HuH-7.5 (cell line): Measurements from ENCODE around the gene ZNF835.
A peak's percentile ranks its signal among the peaks of the same experiment; 100 is the strongest.

Experiments used
- DNase-seq: peaks from one replicate; pipeline ENCODE4 v3.0.0; 2011; ENCODE audit warnings: low spot score

ZNF835 gene

GRCh38 chr19:56663931-56664500 is 7.5 kb downstream of the ZNF835 start:
- DNase-seq: no peak

DNA sequence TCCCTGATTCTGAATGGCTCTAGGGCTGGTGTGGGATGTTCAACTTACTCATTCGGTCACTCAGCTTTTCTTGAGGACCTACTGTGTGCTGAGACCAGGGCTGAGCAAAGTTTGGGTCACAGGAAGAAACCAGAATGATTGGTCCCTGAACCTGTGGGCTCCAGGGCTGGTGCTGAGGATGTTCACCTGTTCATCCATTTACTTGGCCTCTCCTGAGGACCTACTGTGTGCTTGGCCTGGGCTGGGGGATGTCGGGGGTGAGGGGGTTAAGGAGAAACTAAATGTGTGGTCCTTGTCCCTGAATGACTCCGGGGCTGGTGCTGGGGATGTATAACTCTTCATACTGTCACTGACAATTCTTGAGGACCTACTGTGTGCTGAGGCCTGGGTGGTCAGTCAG is 10.3 kb downstream of the ZNF835 start:
- DNase-seq: no peak

DNA sequence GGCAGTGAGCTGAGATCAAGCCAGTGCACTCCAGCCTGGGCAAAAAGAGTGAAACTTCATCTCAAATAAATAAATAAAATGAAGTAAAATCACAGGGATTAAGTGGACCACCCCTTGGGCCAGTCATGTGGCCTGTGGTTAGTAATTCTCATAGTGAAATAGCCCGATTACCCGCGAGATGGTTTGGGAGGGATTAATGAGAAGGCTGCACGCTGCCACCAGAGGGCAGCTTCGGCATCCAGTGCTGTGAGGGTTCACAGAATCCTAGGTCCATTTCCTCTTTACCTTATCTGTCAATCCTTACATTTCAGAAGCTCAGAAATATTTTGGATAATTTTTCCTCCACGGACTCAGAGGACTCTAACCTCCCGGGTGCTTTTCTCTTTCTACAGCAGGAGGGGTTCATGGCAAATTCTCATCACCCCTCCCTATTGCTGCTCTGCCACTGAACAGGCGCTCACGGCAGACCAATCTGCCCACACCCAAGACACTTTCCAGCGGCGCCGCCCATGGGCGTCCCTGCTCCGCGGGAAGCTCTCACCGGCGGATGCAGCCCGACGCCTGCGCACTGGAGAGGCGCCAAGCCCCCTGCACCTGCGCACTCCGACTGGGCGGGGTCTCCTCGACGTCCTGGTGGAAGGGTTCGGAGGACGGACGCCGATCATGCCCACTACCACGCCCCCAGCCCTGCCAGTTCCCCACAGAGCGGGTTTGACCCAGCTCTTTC is 11.0 kb downstream of the ZNF835 start:
- DNase-seq: peak; percentile 44

DNA sequence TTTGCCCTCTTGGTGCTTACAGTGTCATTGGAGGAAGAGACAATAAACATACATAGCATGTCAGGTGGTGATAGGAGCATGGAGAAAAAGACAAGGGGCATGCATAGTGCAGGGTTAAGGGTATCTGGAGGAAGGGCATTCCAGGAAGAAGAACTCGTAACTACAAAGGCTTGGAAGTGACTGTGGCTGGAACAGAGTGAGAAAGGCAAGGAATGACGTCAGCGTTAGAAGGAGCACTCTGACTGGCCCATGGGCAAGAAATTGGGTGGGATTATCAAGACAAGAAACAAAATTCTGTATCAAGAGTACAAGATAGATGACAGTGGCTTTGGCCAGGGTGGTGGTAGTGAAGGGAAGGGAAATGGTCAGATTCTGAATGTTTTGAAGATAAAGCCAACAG is 17.4 kb downstream of the ZNF835 start:
- DNase-seq: no peak

GRCh38 chr19:56643460-56643955 is 28.0 kb downstream of the ZNF835 start:
- no peak for DNase-seq

GRCh38 chr19:56642711-56643459 is 28.7 kb downstream of the ZNF835 start, which contains the start of gene SMIM17:
SMIM17 (plus strand) TSS chr19:56643159; CDS start chr19:56645668, 2,509 bp downstream.
- no peak for DNase-seq

- DNase-seq: no peak
Observed at GRCh38 chr19:56639217-56639616, 32.3 kb downstream of the ZNF835 start.

DNA sequence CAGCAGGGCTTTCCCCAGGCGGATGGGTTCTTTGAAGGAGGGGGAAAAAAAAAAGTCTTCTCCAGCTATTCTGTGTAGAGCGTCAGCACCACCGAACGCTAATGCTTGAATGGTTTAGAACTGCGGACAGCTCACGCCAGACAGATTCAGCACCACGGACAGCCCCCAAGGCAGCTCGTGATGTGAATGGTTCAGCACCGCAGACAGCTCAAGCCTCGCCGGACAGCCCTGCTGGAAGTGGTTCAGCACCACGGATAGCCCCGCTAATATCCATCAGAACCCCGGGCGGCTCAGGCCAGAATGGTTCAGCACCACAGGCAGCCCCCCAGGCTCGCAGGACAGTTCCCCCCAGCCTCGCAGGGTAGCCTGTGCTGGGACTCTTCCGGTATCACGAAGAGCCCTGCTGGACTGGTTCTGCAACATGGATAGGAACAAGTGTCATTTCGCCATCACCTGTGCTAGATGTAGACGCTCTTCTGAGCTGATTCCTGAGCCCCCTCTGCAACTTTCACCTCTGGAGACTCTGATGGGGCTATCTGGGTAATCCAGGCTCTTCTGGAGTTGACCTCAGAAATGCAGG is 33.5 kb downstream of the ZNF835 start:
- DNase-seq: peak; percentile 87

DNA sequence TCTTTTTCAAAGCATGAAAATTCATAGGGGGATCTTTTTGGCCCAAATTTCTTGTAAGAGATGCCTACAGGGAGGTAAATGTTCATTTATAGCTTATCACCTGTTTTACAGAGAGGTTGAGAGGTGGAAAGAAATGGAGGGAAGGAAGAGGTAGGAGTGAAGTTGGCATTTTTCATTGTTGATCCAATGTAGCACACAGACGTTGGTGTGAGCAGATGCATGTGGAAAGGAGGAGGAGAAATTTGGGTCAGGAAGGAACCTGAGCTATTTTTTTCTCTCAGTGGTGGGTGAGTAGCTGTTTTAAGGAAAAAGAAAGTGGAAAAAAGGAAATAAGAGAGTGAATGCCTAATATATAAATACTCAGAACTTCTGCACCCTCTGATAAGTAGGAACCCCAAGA is 38.5 kb downstream of the ZNF835 start:
- DNase-seq: no peak

GRCh38 chr19:56625708-56626107 is 45.8 kb downstream of the ZNF835 start:
- DNase-seq: no peak

DNA sequence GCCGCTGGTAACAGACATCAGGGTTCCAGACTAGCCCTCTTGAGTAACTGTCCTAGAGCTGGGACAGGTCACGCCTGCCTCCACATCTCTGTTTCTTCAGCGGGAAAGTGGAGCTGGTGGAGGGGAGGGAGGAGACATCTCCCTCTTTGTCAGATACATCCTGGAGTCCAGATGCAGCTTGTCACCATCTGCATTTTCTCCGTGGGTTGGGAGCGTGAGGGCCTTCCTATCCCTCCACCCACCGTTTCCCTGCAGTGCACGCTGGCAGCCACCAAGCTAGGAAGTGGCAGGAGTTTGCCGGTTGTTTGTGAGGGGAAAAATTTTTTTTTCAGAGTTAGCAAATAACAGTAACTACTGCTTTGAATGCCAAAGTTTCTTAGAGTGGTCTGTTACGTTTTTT is 48.6 kb downstream of the ZNF835 start:
- no peak for DNase-seq

- no peak for DNase-seq
Observed at GRCh38 chr19:56622374-56622773, 49.2 kb downstream of the ZNF835 start.

DNA sequence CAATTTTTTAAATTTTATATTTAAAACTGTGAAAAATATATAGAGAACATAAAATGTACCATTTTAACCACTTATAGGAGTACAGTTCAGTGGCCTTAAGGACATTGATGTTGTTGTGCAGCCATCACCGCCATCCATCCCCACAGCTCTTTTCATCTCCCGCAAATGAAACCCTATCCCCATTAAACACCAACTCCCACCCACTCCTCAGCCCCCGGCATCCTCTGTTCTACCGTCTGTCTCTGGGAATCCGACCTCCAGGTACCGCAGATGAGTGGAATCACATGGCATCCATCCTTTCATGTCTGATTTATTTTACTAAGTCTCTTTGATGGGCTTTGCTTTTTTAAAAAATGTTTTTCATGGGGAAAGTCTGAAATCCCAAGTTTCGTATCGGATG is 52.4 kb downstream of the ZNF835 start:
- no peak for DNase-seq

DNA sequence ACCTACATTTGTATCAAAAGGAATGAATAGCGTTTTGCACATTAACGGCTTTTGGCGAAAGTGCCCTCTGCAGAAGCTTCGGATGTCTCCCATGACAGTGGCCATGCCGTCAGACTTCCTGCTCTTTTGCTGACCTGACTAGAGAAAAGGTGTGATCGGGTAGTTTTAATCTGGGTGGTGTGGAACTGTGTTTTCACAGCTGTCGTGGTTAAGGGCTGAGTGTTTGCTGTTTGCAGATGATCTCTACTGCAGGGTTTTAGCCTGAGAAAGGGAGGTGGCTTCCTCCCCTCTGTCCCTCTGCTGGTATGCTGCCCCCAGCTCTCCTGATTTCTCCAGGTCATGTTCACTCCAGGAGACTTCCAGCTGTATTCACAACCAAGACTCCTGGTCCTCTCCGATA is 54.0 kb downstream of the ZNF835 start:
- DNase-seq: no peak

DNA sequence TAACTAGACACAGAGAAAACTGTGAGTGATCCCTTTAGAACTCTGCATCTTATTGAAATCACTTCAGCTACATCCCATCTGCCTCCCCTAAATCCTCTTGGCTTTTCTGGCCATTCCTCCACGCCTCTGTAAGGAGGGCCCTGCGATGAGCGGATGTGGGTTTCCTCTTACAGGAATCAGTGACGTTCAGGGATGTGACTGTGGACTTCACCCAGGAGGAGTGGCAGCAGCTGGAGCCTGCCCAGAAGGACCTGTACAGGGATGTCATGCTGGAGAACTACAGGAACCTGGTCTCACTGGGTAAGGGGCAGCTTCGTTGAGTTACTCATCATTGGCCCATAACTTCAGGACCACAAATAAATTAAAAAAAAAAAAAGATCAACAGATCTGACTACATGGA is 57.9 kb downstream of the ZNF835 start:
- DNase-seq: no peak

DNA sequence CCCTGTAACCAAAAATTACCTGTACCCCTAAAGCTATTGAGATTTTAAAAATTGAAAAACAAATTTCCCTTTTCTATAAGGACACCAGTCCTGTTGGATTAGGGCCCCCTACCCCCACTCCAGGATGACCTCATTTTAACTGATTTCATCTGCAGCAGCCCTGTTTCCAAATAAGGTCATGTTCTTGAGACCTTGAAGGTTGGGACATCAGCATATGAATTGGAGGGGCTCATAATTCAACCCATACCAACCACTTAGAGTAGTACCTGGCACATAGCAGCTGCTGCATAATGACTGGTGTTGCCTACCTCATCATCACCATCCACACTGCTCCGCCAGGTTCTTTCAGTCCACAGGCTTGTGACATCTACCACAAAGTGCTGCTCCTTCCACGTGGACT is 58.8 kb downstream of the ZNF835 start:
- DNase-seq: no peak
